Measurements from ENCODE around the gene RHOXF2.
"Not testable (repeated sequence)": the region's sequence is repeated elsewhere in the genome, so short reads cannot be mapped to it uniquely, and the experiment has no call there.

The RHOXF2 gene, protein sequence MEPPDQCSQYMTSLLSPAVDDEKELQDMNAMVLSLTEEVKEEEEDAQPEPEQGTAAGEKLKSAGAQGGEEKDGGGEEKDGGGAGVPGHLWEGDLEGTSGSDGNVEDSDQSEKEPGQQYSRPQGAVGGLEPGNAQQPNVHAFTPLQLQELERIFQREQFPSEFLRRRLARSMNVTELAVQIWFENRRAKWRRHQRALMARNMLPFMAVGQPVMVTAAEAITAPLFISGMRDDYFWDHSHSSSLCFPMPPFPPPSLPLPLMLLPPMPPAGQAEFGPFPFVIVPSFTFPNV

DNA sequence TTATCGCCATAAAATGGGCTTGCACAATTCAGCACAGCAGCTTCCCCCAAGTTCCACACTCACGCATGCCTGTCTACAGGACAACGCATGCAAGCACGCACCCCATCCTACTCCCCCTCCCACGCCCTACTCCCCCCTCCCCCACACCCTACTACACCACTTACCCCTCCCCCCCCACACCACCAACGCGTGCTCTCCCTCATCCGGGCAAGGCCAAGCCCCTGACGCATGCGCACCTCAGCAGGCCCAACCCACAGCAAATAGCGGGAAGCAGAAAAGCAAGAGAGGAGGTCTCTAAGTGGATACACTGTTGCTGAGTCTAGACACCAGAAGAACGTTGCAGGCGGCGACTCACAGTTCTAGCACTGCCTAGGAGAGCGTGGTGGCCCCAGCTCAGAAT is at the start of gene RHOXF2:
TSS of gene RHOXF2 (plus strand) at position 301 of the 400 bp plus-strand sequence. CDS start 138 bp downstream, outside the sequence.
- DNase-seq (ENCODE audit: low read depth in 2 of 2, low spot score in 1 of 2): not testable (repeated sequence)

DNA sequence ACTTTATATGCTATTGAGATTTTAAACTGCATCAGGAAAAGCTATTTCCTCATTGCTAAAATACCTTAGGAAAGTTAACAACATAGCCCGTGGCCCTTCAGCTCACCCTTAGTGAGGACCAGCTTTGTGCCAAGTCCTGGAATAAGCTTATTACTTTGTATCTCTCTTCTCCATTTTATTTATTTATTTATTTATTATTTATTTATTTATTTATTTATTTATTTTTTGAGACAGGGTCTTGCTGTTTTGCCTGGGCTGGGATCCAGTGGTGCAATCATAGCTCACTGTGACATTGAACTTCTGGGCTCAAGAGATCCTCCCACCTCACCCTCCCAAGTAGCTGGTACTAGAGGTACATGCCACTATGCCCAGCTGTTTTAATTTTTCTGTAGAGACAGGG is 49.0 kb upstream of the RHOXF2 start:
- DNase-seq (ENCODE audit: low read depth in 2 of 2, low spot score in 1 of 2): no peak

DNA sequence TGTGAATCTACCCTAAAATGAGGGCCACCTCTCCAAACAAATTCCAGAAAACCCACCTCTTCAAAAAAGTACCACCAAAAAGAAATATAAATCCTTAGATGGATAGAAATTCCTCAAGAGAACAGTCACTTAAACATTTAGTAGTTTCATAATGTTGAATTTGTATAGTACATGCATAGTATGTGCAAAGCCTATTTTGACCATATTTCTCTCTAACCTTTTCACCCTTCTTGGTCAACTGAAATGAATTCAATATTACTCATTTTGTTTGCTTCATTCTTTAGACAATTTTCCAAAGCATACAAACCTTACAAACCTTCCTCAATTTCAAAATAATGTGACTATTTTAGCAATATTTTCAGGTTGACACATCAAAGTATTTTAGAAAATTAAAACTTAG is 46.8 kb upstream of the RHOXF2 start:
- DNase-seq (ENCODE audit: low read depth in 2 of 2, low spot score in 1 of 2): no peak

DNA sequence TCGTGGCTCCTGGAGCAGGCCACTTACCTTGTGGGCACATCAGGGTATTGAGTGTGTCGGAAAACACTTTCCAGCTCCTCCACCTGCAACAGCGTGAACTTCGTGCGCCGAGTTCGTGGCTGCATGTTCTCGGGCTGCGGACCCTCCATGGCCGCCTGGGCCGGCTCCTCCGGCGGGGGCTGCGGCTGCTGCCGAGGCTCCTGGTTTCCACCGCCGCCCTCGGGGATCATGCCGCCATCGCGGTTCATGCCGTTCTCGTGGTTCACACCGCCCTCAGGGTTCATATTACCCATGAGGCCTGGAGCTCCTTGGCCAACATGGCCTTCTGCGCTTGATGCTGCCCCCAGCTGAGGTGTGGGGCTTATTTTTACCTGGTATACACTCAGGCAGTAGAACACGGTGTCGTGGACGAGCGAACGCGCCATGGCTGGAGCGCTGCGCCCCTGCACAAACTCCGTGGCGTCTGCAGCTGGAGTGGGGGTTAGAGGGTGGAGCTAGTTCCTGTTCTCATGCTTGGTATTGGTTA is 42.9 kb upstream of the RHOXF2 start, which contains the start of gene RHOXF1:
TSS of gene RHOXF1 (minus strand) at position 476 of the 526 bp plus-strand sequence. CDS start at position 425, 51 bp downstream.
- no peak for DNase-seq (ENCODE audit: low read depth in 2 of 2, low spot score in 1 of 2)

DNA sequence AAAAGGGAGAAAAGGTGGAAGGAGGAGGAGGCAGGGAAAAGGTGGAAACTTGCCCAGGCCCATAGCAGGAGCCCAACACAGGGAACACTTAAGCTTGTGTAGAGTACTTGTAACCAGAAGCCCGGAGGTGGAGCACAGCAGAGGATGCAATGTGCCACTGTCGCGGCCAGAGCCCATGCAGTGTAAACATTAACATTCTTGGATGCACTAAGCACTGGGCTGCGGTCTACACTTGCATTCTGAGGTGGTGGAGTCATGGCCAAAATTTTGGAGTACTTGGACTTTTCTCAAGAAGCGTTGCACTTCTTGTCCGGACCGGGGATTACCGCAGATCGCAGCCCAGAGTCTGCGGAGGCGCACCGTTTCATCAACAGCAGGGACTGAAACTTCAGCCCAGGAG is 38.2 kb upstream of the RHOXF2 start:
- DNase-seq (ENCODE audit: low read depth in 2 of 2, low spot score in 1 of 2): no peak

DNA sequence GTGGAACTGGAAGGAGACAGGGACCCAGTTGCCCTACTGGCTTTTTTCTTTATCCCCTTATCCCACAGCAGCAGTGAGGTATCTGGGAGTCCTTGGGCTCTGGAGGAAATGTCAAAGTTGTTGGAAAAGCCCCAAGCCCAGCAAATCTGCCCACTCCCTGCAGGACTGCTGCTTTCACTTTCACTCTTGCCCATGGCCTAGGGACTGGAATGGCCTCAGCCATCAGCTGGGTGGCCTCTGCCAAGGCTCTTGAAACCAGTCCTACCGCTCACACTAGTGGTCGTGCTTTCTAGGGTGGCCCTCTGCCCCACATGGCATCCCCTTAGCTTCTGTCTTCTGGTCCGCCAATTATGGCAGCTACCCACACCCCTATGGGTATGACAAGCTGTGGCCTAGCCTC is 33.0 kb upstream of the RHOXF2 start:
- no peak for DNase-seq (ENCODE audit: low read depth in 2 of 2, low spot score in 1 of 2)

DNA sequence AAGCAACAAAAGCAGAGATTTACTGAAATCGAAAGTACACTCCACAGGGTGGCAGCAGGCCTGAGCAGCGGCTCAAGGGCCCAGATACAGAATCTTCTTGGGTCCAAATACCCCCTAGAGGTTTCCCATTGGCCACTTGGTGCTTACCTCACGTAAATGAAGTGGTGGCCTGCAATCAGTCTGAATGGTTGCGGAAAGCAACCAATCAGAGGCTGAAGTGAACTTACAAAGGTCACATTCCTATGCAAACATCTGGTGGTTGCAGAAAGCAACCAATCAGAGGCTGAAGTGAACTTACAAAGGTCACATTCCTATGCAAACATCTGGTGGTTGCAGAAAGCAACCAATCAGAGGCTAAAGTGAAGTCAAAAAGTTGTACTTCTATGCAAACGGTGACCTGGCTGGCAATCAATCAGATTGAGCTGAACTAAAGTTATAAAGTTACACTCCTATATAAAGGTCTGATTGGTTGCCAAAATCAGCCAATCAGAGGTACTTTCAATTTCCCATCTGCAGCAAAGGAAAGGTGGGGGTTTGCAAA is 30.0 kb upstream of the RHOXF2 start:
- DNase-seq (ENCODE audit: low read depth in 2 of 2, low spot score in 1 of 2): not testable (repeated sequence)

DNA sequence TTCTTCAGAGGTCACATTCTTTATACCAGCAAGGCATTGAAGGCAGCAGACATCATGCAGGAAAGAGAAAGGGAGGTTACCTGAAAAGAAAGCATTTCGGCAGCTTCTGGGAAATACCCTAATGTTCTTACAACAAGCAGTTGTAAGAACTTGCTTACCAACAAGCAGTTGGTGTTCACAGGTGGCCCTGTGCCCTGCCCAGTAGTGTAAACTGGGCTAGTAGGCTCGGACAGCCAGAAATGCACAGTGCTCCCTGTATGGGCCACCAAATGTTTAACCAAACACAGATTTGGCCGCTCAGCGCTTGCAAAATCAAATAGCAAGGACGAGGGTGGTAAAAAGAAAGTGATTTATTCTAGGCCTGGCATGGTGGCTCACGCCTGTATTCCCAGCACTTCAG is 22.3 kb upstream of the RHOXF2 start:
- DNase-seq (ENCODE audit: low read depth in 2 of 2, low spot score in 1 of 2): no peak

DNA sequence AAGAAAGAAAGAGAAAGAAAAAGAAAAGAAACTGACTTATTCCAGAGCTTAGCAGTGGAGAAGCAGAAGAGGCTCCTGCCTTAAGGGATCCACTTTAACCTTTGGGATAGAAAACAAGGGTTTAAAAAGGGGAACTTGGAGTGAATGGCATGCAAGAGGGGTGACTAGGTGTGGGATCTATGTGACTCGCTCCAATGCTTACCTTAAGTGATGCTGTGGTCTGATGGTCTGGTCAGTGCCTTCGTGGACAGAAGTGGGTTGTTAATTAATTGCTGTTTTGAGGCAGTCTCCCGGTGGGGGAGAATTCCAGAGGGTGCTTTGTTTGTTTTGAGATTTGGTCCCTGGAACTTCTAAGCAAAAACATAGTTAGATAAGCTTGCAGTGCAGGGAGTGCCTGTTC is 21.6 kb upstream of the RHOXF2 start:
- no peak for DNase-seq (ENCODE audit: low read depth in 2 of 2, low spot score in 1 of 2)

DNA sequence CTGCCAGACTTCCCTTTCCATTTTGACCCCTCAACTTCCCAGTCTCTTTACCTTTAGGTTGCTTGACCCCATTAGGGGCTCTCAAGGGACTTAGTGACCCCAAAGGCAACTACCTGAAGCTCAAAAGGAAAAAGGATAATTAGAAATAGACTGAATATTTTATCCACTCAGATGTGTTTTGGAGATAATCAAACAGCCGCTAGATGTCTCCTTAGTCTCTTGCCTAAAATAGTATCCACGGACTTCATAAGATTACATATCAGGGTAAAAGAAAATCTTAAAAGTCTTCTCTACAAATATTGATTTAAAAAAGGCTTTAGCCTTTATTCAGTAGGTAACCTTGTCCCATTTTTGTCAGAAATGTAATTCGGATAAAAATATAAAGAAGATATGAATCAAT is 21.0 kb upstream of the RHOXF2 start:
- no peak for DNase-seq (ENCODE audit: low read depth in 2 of 2, low spot score in 1 of 2)

DNA sequence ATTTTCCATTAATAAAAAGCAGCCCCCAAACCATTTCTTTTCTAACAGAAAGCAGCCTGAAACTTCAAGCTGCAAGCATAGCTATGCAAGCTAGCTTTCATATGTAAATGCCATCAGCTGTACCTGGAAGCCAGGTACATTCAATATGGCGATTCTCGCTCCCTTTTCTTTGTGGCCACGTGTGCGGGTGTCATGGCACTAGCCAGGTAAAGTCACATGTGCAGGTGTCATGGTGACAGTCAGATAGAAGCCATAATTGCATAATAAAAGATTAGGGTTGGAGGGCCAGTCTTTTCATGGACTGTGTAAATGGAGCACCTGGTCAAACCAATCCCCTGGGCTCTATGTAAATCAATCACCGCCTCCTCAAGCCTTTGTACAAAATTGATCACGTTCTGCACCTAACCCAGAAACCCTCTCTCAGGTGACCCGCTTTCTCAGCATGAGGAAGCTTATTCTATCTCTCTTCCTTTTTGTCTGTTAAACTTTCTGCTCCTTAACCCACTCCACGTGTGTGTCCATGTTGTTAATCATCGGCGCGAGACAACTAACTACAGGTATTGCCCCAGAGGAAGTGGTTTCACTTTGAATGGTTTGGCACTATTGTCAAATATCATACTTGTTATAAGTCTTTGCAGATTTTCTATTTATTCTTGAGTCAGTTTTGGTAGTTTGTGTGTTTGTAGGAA is 18.0 kb upstream of the RHOXF2 start:
- no peak for DNase-seq (ENCODE audit: low read depth in 2 of 2, low spot score in 1 of 2)

DNA sequence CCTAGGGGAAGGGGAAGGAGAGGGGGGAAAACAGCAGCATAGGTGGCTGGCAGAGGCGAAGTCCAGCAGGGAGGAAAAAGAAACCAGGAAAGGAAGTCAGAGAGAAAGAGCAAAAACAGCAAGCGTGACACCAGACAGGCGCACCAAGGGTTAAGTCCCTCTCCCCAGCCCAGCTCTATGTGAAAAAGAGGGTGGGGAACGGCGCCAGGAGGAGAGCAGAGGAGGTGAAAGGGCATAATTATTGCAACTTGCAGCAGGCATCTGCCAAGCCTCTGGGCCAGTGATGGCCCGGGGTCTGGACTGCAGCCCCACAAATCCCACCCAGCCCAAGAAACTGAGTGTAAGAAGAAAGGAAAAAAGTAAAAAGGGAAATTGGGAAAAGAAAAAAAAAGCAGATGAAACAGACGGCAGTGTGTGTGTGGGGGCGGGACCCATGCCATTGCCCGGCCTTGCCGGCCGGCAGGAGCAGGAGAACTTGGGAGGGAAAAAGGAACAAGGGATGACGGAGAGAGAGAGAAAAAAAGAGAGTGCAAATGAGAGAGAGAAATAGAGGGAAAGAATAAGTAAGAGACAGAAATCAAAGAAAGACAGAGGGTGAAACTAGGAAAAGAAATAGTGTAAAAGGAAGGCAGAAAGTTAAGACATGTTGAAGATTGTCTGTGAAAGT is 14.1 kb upstream of the RHOXF2 start:
- DNase-seq (ENCODE audit: low read depth in 2 of 2, low spot score in 1 of 2): no peak

DNA sequence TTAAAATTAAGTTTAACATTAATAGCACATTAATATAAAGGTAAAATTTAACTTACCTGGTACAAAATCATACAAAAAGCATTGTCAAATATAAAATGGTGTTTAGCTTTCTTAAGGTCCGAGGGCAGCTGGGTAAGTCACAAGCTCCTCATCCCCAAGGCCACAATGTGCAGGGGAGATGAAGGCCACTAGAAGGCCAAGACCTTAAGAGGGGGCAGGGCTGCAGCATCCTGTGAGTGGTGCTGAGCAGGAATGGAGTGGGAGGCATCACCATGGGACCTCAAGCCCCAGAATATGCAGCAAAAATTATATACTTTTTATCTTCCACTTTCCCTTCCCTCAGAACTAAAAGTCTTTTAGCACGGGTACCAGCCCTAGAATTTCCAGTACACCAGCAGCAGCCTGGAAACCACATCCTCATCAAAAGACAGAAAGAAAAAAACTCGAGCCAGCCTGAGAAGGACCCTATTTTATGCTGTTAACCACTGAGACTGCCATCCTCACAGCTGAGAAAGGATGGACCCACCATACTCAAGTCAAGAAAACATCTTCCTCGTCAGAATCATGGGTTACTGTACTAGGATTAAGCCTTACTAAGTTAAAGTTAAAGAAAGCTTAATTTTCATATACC is 13.0 kb upstream of the RHOXF2 start:
- no peak for DNase-seq (ENCODE audit: low read depth in 2 of 2, low spot score in 1 of 2)

DNA sequence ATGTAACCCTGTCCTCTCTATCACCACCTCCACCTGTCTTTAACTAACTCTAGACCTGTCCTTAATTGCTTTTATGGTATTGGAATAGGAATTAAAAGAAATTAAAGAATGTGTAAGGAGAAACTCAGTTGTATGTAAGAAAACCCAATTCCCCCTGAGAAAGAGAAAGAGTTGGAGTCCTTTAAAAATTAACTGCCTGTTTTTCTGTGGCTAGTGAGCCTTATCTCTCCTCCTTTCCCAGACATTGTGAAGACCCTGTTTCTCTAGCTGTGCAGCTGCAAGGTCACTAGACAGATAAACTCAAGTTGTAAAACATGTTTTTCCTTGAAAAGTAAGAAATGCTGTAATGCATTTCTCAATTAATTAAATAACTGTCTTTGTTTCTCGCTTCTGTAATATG is 12.1 kb upstream of the RHOXF2 start:
- not testable (repeated sequence) for DNase-seq (ENCODE audit: low read depth in 2 of 2, low spot score in 1 of 2)

DNA sequence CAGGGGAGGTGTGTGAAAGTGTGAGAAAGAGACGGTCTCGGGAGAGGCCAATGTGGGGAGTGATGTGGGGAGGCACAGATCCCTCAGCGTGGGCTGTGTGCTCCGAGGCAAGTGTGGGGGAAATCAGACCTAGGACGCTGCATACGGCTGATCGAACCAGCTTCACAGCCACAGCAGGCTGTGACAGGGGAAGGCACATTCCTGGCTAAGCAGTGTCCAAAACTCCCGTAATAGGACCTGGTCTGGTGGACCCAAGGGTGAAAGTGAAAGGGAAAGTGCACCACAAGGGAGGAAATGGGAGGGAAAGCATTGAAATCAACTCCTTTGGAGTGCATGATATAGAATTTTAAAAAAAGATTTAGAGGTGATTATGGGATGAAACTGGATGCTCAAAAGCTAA is 10.9 kb upstream of the RHOXF2 start:
- no peak for DNase-seq (ENCODE audit: low read depth in 2 of 2, low spot score in 1 of 2)

DNA sequence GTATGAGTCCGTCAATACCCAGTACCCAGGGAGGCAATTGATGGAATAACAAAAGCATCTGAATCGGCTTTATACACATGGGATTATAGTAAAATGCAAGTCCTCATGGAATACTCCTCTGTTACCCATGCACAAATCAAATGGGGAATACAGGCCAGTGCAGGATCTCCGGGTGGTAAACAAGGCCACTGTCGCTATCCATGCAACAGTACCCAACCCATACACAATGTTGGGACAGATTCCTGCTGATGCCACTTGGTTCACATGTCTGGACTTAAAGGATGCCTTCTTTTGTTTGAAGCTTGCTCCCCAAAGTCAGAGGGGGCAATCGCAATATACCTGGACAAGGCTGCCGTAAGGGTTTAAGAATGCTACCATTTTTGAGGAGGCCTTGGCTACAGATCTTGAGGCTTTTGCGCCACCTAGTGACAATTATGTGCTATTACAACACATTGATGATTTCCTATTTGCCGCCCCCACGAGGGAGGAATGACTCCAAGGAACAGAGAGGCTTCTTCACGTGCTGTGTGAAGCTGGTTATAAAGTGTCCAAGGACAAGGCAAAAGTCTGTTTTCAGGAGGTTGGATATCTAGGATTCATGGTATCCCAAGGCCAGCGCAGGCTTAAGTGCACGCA is 8.2 kb upstream of the RHOXF2 start:
- not testable (repeated sequence) for DNase-seq (ENCODE audit: low read depth in 2 of 2, low spot score in 1 of 2)

DNA sequence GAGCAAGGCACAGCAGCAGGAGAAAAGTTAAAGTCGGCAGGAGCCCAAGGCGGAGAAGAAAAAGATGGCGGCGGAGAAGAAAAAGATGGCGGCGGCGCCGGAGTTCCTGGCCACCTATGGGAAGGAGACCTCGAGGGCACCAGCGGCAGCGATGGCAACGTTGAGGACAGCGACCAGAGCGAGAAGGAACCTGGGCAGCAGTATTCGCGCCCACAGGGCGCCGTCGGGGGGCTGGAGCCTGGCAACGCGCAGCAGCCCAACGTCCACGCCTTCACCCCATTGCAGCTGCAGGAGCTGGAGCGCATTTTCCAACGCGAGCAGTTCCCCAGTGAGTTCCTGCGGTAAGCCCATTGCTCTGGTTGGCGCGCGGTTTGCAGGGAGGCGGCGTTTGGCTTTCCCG is 673 bp downstream of the RHOXF2 start:
- DNase-seq (ENCODE audit: low read depth in 2 of 2, low spot score in 1 of 2): not testable (repeated sequence)

DNA sequence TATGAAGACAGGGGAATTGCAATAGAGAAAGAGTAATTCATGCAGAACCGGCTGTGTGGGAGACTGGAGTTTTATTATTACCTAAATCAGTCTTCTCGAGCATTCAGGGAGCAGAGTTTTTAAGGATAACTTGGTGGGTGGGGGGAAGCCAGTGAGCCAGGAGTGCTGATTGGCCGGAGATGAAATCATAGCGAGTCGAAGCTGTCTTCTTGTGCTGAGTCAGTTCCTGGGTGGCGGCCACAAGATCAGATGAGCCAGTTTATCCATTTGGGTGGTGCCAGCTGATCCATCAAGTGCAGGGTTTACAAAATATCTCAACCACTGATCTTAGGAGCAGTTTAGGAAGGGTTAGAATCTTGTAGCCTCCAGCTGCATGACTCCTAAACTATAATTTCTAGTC is 34.8 kb downstream of the RHOXF2 start:
- DNase-seq (ENCODE audit: low read depth in 2 of 2, low spot score in 1 of 2): not testable (repeated sequence)

DNA sequence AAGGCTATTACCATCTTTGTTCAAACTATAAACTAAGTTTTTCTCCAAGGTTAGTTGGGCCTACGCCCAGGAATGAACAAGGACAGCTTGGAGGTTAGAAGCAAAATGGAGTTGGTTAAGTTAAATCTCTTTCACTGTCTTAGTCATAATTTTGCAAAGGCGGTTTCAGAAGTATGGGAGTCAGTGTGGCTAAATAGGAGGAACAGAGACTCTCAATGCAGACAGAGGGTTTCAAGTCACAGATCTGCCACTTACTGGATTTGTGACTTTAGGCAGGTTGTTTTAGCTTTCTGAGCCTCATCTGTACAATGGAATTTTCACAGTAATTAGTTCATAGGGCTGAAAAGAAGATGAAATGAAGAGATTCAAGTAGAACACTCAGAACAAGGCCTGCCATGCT is 35.3 kb downstream of the RHOXF2 start:
- DNase-seq (ENCODE audit: low read depth in 2 of 2, low spot score in 1 of 2): not testable (repeated sequence)

DNA sequence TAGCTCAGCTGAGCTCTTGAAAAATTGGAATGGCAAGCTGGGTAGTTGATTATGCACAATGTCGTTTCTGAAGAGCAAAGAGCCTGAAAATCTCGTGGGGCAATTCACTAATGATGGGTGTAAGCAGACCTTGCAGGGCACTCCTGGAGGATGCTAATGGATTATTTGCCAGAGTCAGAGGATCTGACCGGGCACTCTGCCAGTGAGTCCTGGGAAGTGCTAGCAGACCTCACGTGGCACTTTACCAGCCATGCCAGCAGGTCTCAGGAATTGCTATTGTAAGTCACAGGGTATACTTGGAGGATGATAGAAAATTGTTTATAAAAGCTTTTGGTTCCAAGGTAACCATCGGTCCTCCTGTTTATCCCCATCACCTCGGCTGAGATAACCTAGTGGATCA is 37.4 kb downstream of the RHOXF2 start:
- not testable (repeated sequence) for DNase-seq (ENCODE audit: low read depth in 2 of 2, low spot score in 1 of 2)

Data from stimulated activated CD8-positive, alpha-beta memory T cell treated with anti-CD3 and anti-CD28 coated beads, Interleukin-4, amount 100 ng/mL, for 4 hours (primary cell).